RCC 7860 (cell line): ENCODE measurements around the gene NLRC5.
"Not testable (repeated sequence)": the region's sequence is repeated elsewhere in the genome, so short reads cannot be mapped to it uniquely, and the experiment has no call there.

Experiments used
- DNase-seq: peaks from one replicate; pipeline ENCODE4 v3.0.0-alpha.2; 2015; ENCODE audit warnings: low spot score
- FAIRE-seq: peaks from 2 replicates; lab custom pipeline; 2012; peaks lifted over from hg19 to GRCh38; lab: Jason Lieb, UNC

NLRC5 gene

GRCh38 chr16:57092786-57093411 is 103.5 kb downstream of the NLRC5 start:
- FAIRE-seq (no peak), DNase-seq (no peak)

GRCh38 chr16:57093666-57094564 is 104.6 kb downstream of the NLRC5 start:
- DNase-seq (no peak), FAIRE-seq (no peak)

DNA sequence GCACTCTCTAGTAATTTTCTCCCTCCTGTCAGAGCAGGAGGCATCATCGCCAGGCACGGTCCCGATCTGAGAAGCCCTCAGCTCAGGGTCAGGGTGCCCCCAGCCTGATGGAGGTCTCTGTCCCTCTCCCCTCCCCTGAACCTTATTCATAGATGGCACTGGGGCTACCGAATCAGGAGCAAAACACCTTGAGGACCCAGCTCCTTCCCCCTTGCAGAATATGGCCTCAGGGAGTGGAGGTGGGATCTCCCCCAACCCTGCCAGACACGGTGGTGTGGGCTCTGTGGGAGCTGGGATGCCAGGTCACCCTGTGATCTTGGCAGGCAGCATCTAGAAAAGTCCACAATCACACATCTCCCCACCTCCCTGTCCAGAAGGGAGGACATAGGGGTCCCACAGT is 105.6 kb downstream of the NLRC5 start:
- no peak for DNase-seq
- FAIRE-seq, result no peak

DNA sequence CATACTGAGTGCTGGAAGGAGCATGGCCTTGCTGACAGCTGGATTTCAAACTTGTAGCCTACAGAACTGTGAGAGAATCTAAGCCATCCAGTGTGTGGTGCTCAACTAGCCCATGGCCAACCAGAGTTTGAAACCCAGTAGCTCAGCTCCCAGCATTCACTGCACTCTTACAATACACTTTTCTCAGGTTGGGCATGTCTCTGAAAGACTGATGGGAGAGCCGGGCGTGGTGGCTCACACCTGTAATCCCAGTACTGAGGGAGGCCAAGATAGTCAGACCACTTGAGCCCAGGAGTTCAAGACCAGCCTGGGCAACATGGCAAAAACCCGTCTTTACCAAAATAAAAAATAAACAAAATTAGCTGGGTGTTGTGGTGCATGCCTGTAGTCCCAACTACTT is 106.8 kb downstream of the NLRC5 start:
- FAIRE-seq (no peak), DNase-seq (no peak)

- DNase-seq (no peak), FAIRE-seq (no peak)
Measured at GRCh38 chr16:57096793-57097192, 107.4 kb downstream of the NLRC5 start.

GRCh38 chr16:57098188-57098841 is 109.0 kb downstream of the NLRC5 start:
- no peak for FAIRE-seq
- DNase-seq, result no peak

GRCh38 chr16:57099965-57100364 is 110.6 kb downstream of the NLRC5 start:
- DNase-seq, result peak; percentile 15

GRCh38 chr16:57100445-57100844 is 111.1 kb downstream of the NLRC5 start:
- DNase-seq (no peak), FAIRE-seq (no peak)

More at GRCh38 chr16:57099965-57100364, 110.6 kb downstream of the NLRC5 start:
- not testable (repeated sequence) for FAIRE-seq

- FAIRE-seq (no peak), DNase-seq (no peak)
Measured at GRCh38 chr16:57102888-57103851, 113.8 kb downstream of the NLRC5 start.

DNA sequence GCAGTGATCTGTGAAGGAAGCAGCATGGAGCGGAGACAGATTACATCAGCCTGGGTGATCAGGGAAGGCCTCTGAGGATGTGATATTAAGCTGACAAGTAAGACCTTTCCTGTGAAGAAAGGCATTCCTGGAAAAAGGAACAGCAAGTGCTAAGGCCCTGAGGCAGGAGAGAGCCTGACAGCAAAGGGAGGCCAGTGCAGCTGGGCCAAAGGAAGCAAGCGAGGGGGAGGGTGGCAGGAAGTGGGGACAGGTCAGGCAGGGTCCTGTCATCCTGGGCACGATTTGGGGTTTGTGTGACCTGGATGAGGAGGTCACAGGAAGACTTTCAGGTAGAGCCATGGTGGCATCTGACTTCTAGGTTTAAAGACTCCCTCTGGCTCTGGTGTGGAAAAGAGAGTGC is 115.3 kb downstream of the NLRC5 start:
- DNase-seq (no peak), FAIRE-seq (no peak)

- DNase-seq, result no peak
Measured at GRCh38 chr16:57105184-57105583, 115.8 kb downstream of the NLRC5 start.

DNA sequence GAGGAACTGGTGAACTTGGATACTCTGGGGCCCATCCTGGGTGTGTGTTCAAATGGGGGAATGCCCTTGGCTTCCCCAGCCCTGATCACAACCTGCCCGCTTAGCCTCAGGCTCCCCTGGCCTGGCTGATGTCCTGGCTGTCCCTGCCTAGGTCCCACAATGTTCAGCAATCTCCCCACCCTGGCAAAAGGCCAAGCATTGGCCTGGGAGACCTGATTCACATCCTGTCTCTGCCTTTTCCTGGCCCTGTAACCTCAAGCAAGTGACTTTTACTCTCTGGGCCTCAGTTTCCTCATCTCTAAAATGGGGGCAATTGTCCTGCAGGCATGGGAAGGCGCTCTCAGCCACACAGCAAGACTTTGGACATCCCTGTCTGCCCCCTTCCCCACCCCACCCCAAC is 117.4 kb downstream of the NLRC5 start:
- FAIRE-seq, result no peak
- peak; percentile 50 for DNase-seq

More at GRCh38 chr16:57105184-57105583, 115.8 kb downstream of the NLRC5 start:
- no peak for FAIRE-seq

GRCh38 chr16:57107321-57107922 is 118.1 kb downstream of the NLRC5 start:
- FAIRE-seq, result no peak

GRCh38 chr16:57108432-57108831 is 119.1 kb downstream of the NLRC5 start:
- no peak for DNase-seq
- FAIRE-seq, result no peak

More at GRCh38 chr16:57107321-57107922, 118.1 kb downstream of the NLRC5 start:
- DNase-seq, result no peak

DNA sequence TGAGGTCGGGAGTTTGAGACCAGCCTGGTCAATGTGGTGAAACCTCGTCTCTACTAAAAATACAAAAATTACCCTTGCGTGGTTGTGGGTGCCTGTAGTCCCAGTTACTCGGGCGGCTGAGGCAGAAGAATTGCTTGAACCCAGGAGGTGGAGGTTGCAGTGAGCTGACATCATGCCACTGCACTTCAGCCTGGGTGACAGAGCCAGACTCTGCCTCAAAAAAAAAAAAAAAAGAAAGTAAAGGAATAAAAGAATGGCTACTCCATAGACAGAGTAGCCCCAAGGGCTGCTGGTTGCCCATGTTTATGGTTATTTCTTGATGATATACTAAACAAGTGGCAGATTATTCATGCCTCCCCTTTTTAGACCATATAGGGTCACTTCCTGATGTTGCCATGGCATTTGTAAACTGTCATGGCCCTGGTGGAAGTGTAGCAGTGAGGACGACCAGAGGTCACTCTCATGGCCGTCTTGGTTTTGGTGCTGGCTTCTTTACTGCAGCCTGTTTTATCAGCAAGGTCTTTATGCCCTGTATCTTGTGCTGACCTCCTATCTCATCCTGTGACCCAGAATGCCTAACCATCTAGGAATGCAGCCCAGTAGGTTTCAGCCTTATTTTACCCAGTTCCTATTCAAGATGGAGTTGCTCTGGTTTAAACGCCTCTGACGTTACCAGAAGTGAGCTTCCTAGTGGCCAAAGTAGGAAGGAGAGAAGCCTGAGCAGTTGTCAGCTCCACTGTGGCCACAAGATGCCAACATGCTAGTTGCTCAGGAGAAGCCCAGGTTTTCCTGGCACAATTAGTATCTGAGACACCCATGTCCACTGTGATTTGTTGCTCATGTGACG is 120.1 kb downstream of the NLRC5 start:
- DNase-seq, FAIRE-seq: not testable (repeated sequence)

DNA sequence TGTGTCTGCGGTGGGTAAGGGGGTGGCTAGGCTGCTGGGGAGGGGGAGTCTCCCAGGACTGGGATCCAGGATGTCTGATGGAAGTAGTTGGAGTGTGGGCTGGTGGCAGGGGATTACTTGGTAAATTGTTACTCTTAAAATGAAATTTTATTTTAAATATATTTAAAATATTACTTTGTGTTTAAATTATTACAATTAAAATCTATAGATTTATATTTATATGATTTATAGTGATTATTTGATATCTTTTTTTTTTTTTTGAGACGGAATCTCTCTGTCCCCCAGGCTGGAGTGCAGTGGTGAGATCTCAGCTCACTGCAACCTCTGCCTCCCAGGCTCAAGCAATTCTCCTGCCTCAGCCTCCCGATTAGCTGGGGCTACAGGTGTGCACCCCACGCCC is 121.6 kb downstream of the NLRC5 start:
- DNase-seq (no peak), FAIRE-seq (no peak)

GRCh38 chr16:57111420-57111819 is 122.1 kb downstream of the NLRC5 start:
- DNase-seq (no peak), FAIRE-seq (no peak)

GRCh38 chr16:57112403-57113041 is 123.2 kb downstream of the NLRC5 start:
- DNase-seq (no peak), FAIRE-seq (no peak)

DNA sequence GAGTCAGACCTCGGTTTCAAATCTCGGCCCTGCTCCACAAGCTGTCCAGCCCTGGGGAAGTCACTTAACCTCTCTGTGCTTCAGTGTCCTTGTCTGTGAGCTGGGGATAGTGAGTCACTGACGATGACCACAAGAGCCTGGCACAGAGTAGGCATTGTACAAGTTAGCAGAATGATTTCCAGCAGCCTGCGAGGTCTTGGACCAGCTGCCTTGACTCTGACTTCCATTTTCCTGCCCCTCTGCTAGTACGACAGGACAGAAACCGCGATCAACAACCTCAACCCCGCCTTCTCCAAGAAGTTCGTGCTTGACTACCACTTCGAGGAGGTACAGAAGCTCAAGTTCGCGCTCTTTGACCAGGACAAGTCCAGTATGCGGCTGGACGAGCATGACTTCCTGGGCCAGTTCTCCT is 123.7 kb downstream of the NLRC5 start:
- DNase-seq (peak; percentile 49), FAIRE-seq (peak; percentile 83)
